ENCODE results near the gene DLG2.

- TF ChIP-seq EP300 (IDR thresholded peaks at IDR 0.05) (no peak), POLR2AphosphoS5 (IDR thresholded peaks at IDR 0.05) (no peak), CTCF (IDR thresholded peaks at IDR 0.05) (no peak), POLR2A (IDR thresholded peaks at IDR 0.05) (no peak)
These were observed 25.8 kb upstream of the DLG2 start for GRCh38 chr11:85652786-85653447.

All from sigmoid colon (tissue), 4 donors.